A673 (cell line): ENCODE measurements around the gene C3orf52. TPM values are rescaled to one million over a fixed set of nuclear protein-coding genes. Genes with fewer than 3 reads are reported as not detected.

ENCODE experiments used
- BruUV-seq: library from RNA; stranded (reverse); fragments of 400-500 nt; replicated peaks from 2 replicates; lab custom pipeline; 2021; lab: Mats Ljungman, UMichigan
- CTCF ChIA-PET: fragments of 300-600 bp; sonication (Branson Sonifier 250); formaldehyde crosslinking; loops from one replicate; lab custom pipeline; 2022; ENCODE audit warnings: antibody characterized with exemption; lab: Charles Lee
- POLR2A ChIA-PET: fragments of 300-600 bp; sonication (Branson Sonifier 250); formaldehyde crosslinking; loops from one replicate; lab custom pipeline; 2022; ENCODE audit warnings: antibody characterized with exemption; ENCODE audit not compliant: low non-redundant PET; lab: Charles Lee
- DNase-seq: peaks from one replicate; pipeline ENCODE4 v3.0.0-alpha.2; 2015; ENCODE audit warnings: low spot score
- H3K27ac ChIP-seq: fragments of 200-600 bp; sonication (generic); 2 replicates; pipeline ENCODE4 v1.5.1; 2016; ENCODE audit warnings: mixed run types, low read depth, mild to moderate bottlenecking, mixed read lengths, antibody characterized with exemption, low read length; ENCODE audit not compliant: poor library complexity, severe bottlenecking
- H3K27me3 ChIP-seq: fragments of 200-600 bp; sonication (generic); replicated peaks from 2 replicates; pipeline ENCODE4 v1.6.1; 2017; ENCODE audit warnings: mixed run types, low read depth, mild to moderate bottlenecking, mixed read lengths, antibody characterized with exemption, low read length; ENCODE audit not compliant: insufficient read depth, poor library complexity
- H3K36me3 ChIP-seq: fragments of 200-600 bp; sonication (generic); 2 replicates; pipeline ENCODE4 v1.6.1; 2016; ENCODE audit warnings: mixed run types, mild to moderate bottlenecking, mixed read lengths, antibody characterized with exemption, low read length; ENCODE audit not compliant: insufficient read depth, poor library complexity, severe bottlenecking
- H3K4me1 ChIP-seq: fragments of 200-600 bp; sonication (generic); 2 replicates; pipeline ENCODE4 v1.6.1; 2017; ENCODE audit warnings: mixed run types, mild to moderate bottlenecking, mixed read lengths, antibody characterized with exemption, low read length; ENCODE audit not compliant: insufficient read depth, poor library complexity, severe bottlenecking
- H3K4me3 ChIP-seq: fragments of 200-600 bp; sonication (generic); 2 replicates; pipeline ENCODE4 v1.5.1; 2016; ENCODE audit warnings: low read depth, mixed run types, mild to moderate bottlenecking, mixed read lengths, low read length; ENCODE audit not compliant: poor library complexity, severe bottlenecking
- H3K9me3 ChIP-seq: fragments of 200-600 bp; sonication (generic); 2 replicates; pipeline ENCODE4 v1.6.1; 2016; ENCODE audit warnings: mixed run types, low read depth, mild to moderate bottlenecking, mixed read lengths, antibody characterized with exemption, low read length; ENCODE audit not compliant: poor library complexity, severe bottlenecking
- CTCF ChIP-seq: fragments of 300-800, 200-600 bp; sonication (generic); conservative IDR thresholded peaks from 2 replicates; pipeline ENCODE4 v1.5.1; 2017; ENCODE audit warnings: low read depth, mild to moderate bottlenecking, antibody characterized with exemption, low read length, moderate library complexity, mixed read lengths
- EZH2 ChIP-seq: fragments of 200-600 bp; sonication (generic); IDR thresholded peaks from 2 replicates; pipeline ENCODE4 v1.6.1; 2017; ENCODE audit warnings: borderline replicate concordance, low read depth, mild to moderate bottlenecking, mixed read lengths, antibody characterized with exemption, low read length; ENCODE audit not compliant: poor library complexity, severe bottlenecking
- intact Hi-C: fragments of 100-400 bp; cut with micrococcal nuclease; formaldehyde crosslinking; loops from one replicate; pipeline ENCODE4 v1.10.0; 2022; ENCODE audit not compliant: unreplicated experiment
- total RNA-seq: library from RNA; stranded (reverse); gene quantifications from 2 replicates; pipeline ENCODE4 v1.2.3, GENCODE V29; 2021

The C3orf52 gene
- total RNA-seq, 1 experiment from 2014 or later = 0.73 TPM

DNA sequence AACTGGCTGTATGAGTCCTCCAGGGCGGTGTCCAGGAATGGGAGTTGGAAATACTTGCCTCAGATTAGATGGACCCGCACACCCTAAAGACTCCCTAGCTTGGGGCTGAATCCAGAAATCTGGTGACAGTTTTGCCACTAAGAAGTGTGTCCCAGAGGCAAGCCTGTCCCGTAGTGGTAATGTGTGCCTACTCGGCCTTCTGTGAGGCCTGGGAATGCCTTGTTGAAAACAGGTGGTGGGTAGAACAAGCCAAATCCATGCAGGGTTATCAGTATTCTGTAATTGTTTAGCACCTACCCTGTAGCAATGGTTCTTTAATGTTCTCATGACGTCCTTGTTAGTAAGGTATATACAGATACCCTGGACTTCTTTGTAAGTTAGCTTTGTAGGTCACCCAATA is 1.6 kb downstream of the C3orf52 start:
- CTCF ChIA-PET = no interaction called here
- H3K4me1 ChIP-seq = peaks cover 10% of the 10 kb centered on the region
- POLR2A ChIA-PET = no interaction called here
- intact Hi-C loops = no loop called here
- DNase-seq = no peak
- no TSS peak for BruUV-seq
- no peak overlapping the region for H3K27ac ChIP-seq
- no peaks in the 10 kb centered on the region for H3K9me3 ChIP-seq
- no peaks in the 10 kb centered on the region for H3K36me3 ChIP-seq
- H3K27me3 ChIP-seq = no peaks in the 10 kb centered on the region
- no peak overlapping the region for H3K4me3 ChIP-seq
- TF ChIP-seq EZH2 (no peak), CTCF (no peak)

- H3K27me3 ChIP-seq = no peaks in the 10 kb centered on the region
- no peaks in the 10 kb centered on the region for H3K9me3 ChIP-seq
- H3K4me1 ChIP-seq = peaks cover 10% of the 10 kb centered on the region
- BruUV-seq = no TSS peak
- CTCF ChIA-PET = no interaction called here
- no peak for DNase-seq
- intact Hi-C loops = no loop called here
- H3K27ac ChIP-seq = no peak overlapping the region
- no peak overlapping the region for H3K4me3 ChIP-seq
- H3K36me3 ChIP-seq = no peaks in the 10 kb centered on the region
- TF ChIP-seq EZH2 (no peak), CTCF (no peak)
- POLR2A ChIA-PET = no interaction called here
Measured at GRCh38 chr3:112088944-112089343, 2.8 kb downstream of the C3orf52 start.

DNA sequence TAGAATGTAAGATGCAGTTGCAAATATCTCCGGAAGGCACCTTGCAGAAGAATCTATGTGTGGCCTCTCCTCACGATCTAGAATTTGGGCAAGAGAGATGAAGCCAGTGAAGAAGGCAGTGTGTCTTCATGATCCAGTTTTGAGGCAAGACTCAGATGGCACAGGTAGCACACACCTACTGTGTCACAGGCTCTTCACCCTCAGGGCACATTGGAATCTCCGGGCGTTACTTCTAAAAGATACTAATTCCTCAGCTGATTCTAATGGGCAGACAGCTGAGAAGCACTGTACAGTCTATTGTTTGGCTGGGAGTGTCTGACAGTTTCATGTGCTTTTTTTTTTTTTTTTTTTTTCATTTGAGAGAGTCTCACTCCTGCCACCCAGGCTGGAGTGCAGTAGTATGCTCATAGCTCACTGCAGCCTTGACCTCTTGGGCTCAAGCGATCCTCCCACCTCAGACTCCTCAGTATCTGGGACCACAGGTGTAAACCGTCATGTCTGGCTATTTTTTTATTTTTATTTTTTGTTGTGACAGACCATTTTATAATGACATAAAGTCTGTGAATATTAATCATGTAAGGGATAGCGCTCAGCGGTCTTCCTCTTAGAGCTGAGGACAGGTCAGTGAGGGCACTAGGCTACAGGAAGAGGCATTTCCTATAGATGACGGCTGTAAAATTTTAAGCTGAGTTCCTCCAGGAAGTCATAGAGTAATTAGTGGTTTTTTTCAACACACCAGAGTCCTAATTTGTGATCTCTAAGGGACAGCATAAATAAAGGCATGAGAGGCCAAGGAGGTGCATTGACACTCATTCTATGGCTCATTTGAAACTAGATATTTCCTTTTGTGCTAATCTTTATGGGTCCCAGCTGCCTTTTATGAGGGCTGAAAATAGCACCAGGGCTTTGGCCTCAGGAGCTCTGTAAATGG is 4.0 kb downstream of the C3orf52 start:
- DNase-seq = peak; percentile 71
- CTCF ChIA-PET = interaction anchor here (0.6 kb wide), 1 partner anchor 21 kb away, joined by 4 read pairs; no protein-coding TSS in a partner anchor
- peaks cover 10% of the 10 kb centered on the region for H3K4me1 ChIP-seq
- BruUV-seq = no TSS peak
- no peak for TF ChIP-seq CTCF
- no peak overlapping the region for H3K4me3 ChIP-seq
- POLR2A ChIA-PET = no interaction called here
- H3K27ac ChIP-seq = no peak overlapping the region
- H3K9me3 ChIP-seq = no peaks in the 10 kb centered on the region
- H3K36me3 ChIP-seq = no peaks in the 10 kb centered on the region
- intact Hi-C loops = no loop called here
- H3K27me3 ChIP-seq = no peaks in the 10 kb centered on the region
